GM12878 (cell line): Measurements from ENCODE around the gene RAB37. TPM values are rescaled to one million over a fixed set of nuclear protein-coding genes. Genes with fewer than 3 reads are reported as not detected.

ENCODE experiments used
- ATAC-seq: fragments of 200-7000 bp; cut with Tn5 transposase; 3 replicates; pipeline ENCODE4 v1.9.1; 2020; ENCODE audit warnings: mild to moderate bottlenecking, moderate library complexity
- BruUV-seq: library from RNA; stranded (reverse); fragments of 400-500 nt; replicated peaks from 2 replicates; lab custom pipeline; 2021; lab: Mats Ljungman, UMichigan
- CTCF ChIA-PET: fragments of 300-600 bp; sonication (Branson Sonifier 250); formaldehyde crosslinking; extraction: SDS; loops from one replicate; lab custom pipeline; 2021; ENCODE audit warnings: inconsistent platforms; lab: Yijun Ruan, JAX
- POLR2A ChIA-PET: fragments of 350-600 bp; formaldehyde crosslinking; extraction: SDS; loops from one replicate; lab custom pipeline; 2021; ENCODE audit warnings: inconsistent platforms; lab: Charles Lee
- RAD21 ChIA-PET: fragments of 300-600 bp; sonication (Branson Sonifier 250); formaldehyde crosslinking; loops from one replicate; lab custom pipeline; 2023; ENCODE audit warnings: antibody characterized with exemption; ENCODE audit not compliant: unreplicated experiment; lab: Charles Lee
- SMC1A ChIA-PET: fragments of 300-600 bp; sonication (Branson Sonifier 250); formaldehyde crosslinking; loops from one replicate; lab custom pipeline; 2023; ENCODE audit not compliant: unreplicated experiment, uncharacterized antibody; lab: Charles Lee
- DNase-seq: peaks from one replicate; pipeline ENCODE4 v3.0.0-alpha.2; 2011; ENCODE audit warnings: low read depth, low spot score
- FAIRE-seq: peaks from 3 replicates; lab custom pipeline; 2011; peaks lifted over from hg19 to GRCh38; lab: Jason Lieb, UNC
- H2AFZ ChIP-seq: 2 replicates; pipeline ENCODE4 v1.6.0; 2011; ENCODE audit warnings: low read depth, low read length, control low read depth; ENCODE audit not compliant: control insufficient read depth
- H3K27ac ChIP-seq: 2 replicates; pipeline ENCODE4 v1.5.1; 2011; ENCODE audit warnings: control low read depth; ENCODE audit not compliant: control insufficient read depth, insufficient read depth
- H3K27me3 ChIP-seq, 2 experiments: replicated peaks in 1 of 2; 2 replicates each; pipeline versions ENCODE4 v1.6.0 to v1.6.1; 2011; ENCODE audit warnings: low read length in 1 of 2; ENCODE audit not compliant: control insufficient read depth in 2 of 2, insufficient read depth in 2 of 2
- H3K36me3 ChIP-seq, 2 experiments: 2 replicates each; pipeline ENCODE4 v1.5.1; 2011; ENCODE audit warnings: low read length in 1 of 2; ENCODE audit not compliant: control insufficient read depth in 2 of 2, insufficient read depth in 2 of 2
- H3K4me1 ChIP-seq: 2 replicates; pipeline ENCODE4 v1.6.1; 2011; ENCODE audit warnings: mild to moderate bottlenecking, low read length, moderate library complexity, mixed read lengths; ENCODE audit not compliant: control insufficient read depth, insufficient read depth
- H3K4me2 ChIP-seq: 2 replicates; pipeline ENCODE4 v1.6.0; 2011; ENCODE audit warnings: control low read depth; ENCODE audit not compliant: control insufficient read depth, insufficient read depth
- H3K4me3 ChIP-seq: fragments of 200-600 bp; sonication (generic); 2 replicates; pipeline ENCODE4 v1.5.1; 2016
- H3K79me2 ChIP-seq: 2 replicates; pipeline ENCODE4 v1.6.0; 2011; ENCODE audit warnings: low read length; ENCODE audit not compliant: control insufficient read depth, insufficient read depth
- H3K9ac ChIP-seq: 2 replicates; pipeline ENCODE4 v1.8.0; 2011; ENCODE audit warnings: low read length, control low read depth, mixed read lengths; ENCODE audit not compliant: control insufficient read depth, insufficient read depth
- H3K9me3 ChIP-seq: replicated peaks from 3 replicates; pipeline ENCODE4 v1.5.1; 2011; ENCODE audit warnings: mild to moderate bottlenecking, low read length; ENCODE audit not compliant: control insufficient read depth, insufficient read depth
- H4K20me1 ChIP-seq: 2 replicates; pipeline ENCODE4 v1.6.0; 2011; ENCODE audit not compliant: control insufficient read depth, insufficient read depth
- ASH2L ChIP-seq: fragments of 300-600, 200-600 bp; sonication (generic); IDR thresholded peaks from 2 replicates; pipeline ENCODE4 v1.6.1; 2017; ENCODE audit warnings: low read depth, mild to moderate bottlenecking, borderline replicate concordance
- BCL11A ChIP-seq: IDR thresholded peaks from 2 replicates; pipeline ENCODE4 v1.6.1; 2011; ENCODE audit warnings: low read depth, low read length
- CEBPB ChIP-seq, 2 experiments: fragments of 150-350 bp in 1 of 2; IDR thresholded peaks; 2 replicates each; pipeline ENCODE4 v1.6.1; 2012 to 2014; ENCODE audit warnings: low read depth in 2 of 2, low read length in 2 of 2, borderline replicate concordance in 1 of 2, inconsistent platforms in 1 of 2
- EED ChIP-seq: sonication (generic); IDR thresholded peaks from 2 replicates; pipeline ENCODE4 v1.6.1; 2016; ENCODE audit warnings: antibody characterized with exemption, low read depth
- PAX5 ChIP-seq: IDR thresholded peaks from 2 replicates; pipeline ENCODE4 v1.6.1; 2011; ENCODE audit warnings: low read depth, low read length, borderline replicate concordance
- PAX8 ChIP-seq: fragments of 450-650 bp; IDR thresholded peaks from 2 replicates; pipeline ENCODE4 v1.6.1; 2017; ENCODE audit warnings: mild to moderate bottlenecking, moderate library complexity
- POU2F2 ChIP-seq: IDR thresholded peaks from 3 replicates; pipeline ENCODE4 v1.6.1; 2011; ENCODE audit warnings: low read depth, mild to moderate bottlenecking, low read length, borderline replicate concordance
- RAD21 ChIP-seq: IDR thresholded peaks from 2 replicates; pipeline ENCODE4 v1.6.1; 2011; ENCODE audit warnings: mild to moderate bottlenecking, low read depth, low read length, moderate library complexity; ENCODE audit not compliant: insufficient read depth
- SMC3 ChIP-seq: IDR thresholded peaks from 2 replicates; pipeline ENCODE4 v1.6.1; 2011; ENCODE audit warnings: low read length, improper control_type of control experiment, borderline replicate concordance
- SUPT20H ChIP-seq: IDR thresholded peaks from 2 replicates; pipeline ENCODE4 v1.6.1; 2011; ENCODE audit warnings: low read depth, mild to moderate bottlenecking, low read length, moderate library complexity, borderline replicate concordance; ENCODE audit not compliant: control insufficient read depth
- TCF3 ChIP-seq: IDR thresholded peaks from 2 replicates; pipeline ENCODE4 v1.6.1; 2012; ENCODE audit warnings: low read depth, mild to moderate bottlenecking, low read length, borderline replicate concordance; ENCODE audit not compliant: insufficient read depth
- ZBED1 ChIP-seq: IDR thresholded peaks from 2 replicates; pipeline ENCODE4 v1.6.1; 2016; ENCODE audit warnings: borderline replicate concordance
- ZNF384 ChIP-seq: IDR thresholded peaks from 2 replicates; pipeline ENCODE4 v1.6.1; 2012; ENCODE audit warnings: low read depth, mild to moderate bottlenecking, low read length, improper control_type of control experiment, borderline replicate concordance
- ZNF622 ChIP-seq: fragments of 450-650 bp; IDR thresholded peaks from 2 replicates; pipeline ENCODE4 v1.6.1; 2017; ENCODE audit warnings: mild to moderate bottlenecking, inconsistent platforms
- WGBS: methylation state at CpG from one replicate; pipeline ENCODE4 v1.1.6; 2016; ENCODE audit warnings: low lambda C conversion rate; ENCODE audit not compliant: insufficient replicate concordance, insufficient coverage; ENCODE audit errors: missing lambda C conversion rate; 5-methylcytosine and 5-hydroxymethylcytosine counted together
- in situ Hi-C: fragments of 300-500 bp; cut with MboI; formaldehyde crosslinking; loops from 9 replicates; pipeline ENCODE4 v1.14.3; 2018; ENCODE audit warnings: mixed read lengths
- intact Hi-C: fragments of 100-400 bp; cut with micrococcal nuclease; formaldehyde crosslinking; loops from one replicate; pipeline ENCODE4 v1.14.2; 2022; ENCODE audit not compliant: unreplicated experiment
- polyA plus RNA-seq, 11 experiments: library from polyadenylated mRNA; depleted of rRNA in 4 of 11; unstranded in 6 of 11; stranded (reverse) in 5 of 11; fragments of >200 nt; fragmentation: Nextera tagmentation in 4 of 11; fragmentation: Illumina TruSeq in 1 of 11; extraction: Ambion mirVana in 4 of 11; extraction: Trizol in 1 of 11; gene quantifications; 1 replicate in 1 of 11; 2 replicates in 10 of 11; pipeline versions ENCODE4 v1.2.1 to v1.2.3, GENCODE V29; 2011 to 2016; ENCODE audit warnings: inconsistent platforms in 2 of 11, missing spikeins in 2 of 11, low read depth in 1 of 11
- total RNA-seq, 4 experiments: library from RNA; depleted of rRNA in 3 of 4; stranded (reverse); fragments of >200 nt in 3 of 4; fragmentation: Illumina TruSeq in 1 of 4; extraction: Trizol in 1 of 4; gene quantifications; 2 replicates each; pipeline versions ENCODE4 v1.2.1 to v1.2.3, GENCODE V29; 2013 to 2021

Gene RAB37
- total and polyA plus RNA-seq, 10 of the 15 experiments (the other 5 are each of a cell fraction or from before 2014, with no cell fraction given): 0.48 to 5.6 (median 1.7) TPM

DNA sequence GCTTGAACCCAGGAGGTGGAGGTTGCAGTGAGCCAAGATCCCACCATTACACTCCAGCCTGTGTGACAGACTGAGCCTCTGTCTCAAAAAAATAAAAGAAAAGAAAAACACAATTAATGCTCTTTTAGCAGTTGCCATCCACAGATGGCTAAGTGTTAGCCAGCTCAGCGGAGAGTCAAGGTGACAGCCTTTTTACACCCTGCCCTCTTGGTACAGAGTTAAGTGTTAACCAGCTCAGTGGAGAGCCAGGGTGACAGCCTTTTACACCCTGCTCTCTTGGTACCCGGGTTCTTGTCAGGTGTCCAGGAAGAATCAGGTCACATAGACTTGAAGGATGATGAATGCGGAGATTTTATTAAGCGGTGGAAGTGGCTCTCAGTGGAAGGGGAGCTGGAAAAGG lies 16.6 kb upstream of the RAB37 start (continued):
- TF ChIP-seq PAX5: no peak
- TF ChIP-seq, all 136 proteins: peak for 0

GRCh38 chr17:74722782-74723181 lies 14.3 kb upstream of the RAB37 start:
- TF ChIP-seq POU2F2 (no peak), RAD21 (no peak), PAX8 (no peak), TCF3 (no peak), ASH2L (no peak), SUPT20H (no peak), ZNF384 (no peak), ZBED1 (no peak), BCL11A (no peak), SMC3 (no peak), EED (no peak), CEBPB (IDR thresholded peaks at IDR 0.05; ENCODE audit: borderline replicate concordance in 1 of 2, low read depth in 2 of 2, low read length in 2 of 2) (no peak), ZNF622 (no peak)
- ChIA-PET POLR2A (no interaction called here), CTCF (interaction anchor here (0.8 kb wide), 1 partner anchor 15 kb away, joined by 3 read pairs; no protein-coding TSS in a partner anchor), RAD21 (no interaction called here), SMC1A (interaction anchor here (1.0 to 2.2 kb wide), 2 partner anchors 42 to 65 kb away, joined by 3 to 4 read pairs; no protein-coding TSS in a partner anchor)
- H4K20me1 ChIP-seq: no peaks in the 10 kb centered on the region
- 67% methylated on average over 4 of the region's 4 CpGs for WGBS
- H3K27ac ChIP-seq: no peak overlapping the region
- H3K4me3 ChIP-seq: no peak overlapping the region
- FAIRE-seq (no peak), ATAC-seq (no peak), DNase-seq (no peak)
- H3K4me2 ChIP-seq: no peak overlapping the region
- no peaks in the 10 kb centered on the region for H3K79me2 ChIP-seq
- in situ Hi-C loops (no loop called here), intact Hi-C loops (no loop called here)
- H3K9me3 ChIP-seq: no peaks in the 10 kb centered on the region
- no TSS peak for BruUV-seq
- no peaks in the 10 kb centered on the region for H3K36me3 ChIP-seq
- 0 out of 4 replicates have a peak, but pooled peaks cover 0 to 2% of the 10 kb centered on the region in 2 experiments for H3K27me3 ChIP-seq
- H2AFZ ChIP-seq: no peak overlapping the region
- H3K4me1 ChIP-seq: no peaks in the 10 kb centered on the region
- H3K9ac ChIP-seq: no peak overlapping the region
